NCI-H187 treated with DMSO at 0.1 percent for 48 hours (cell line): Measurements from ENCODE around the gene SLC6A13.
"Not testable (repeated sequence)": the region's sequence is repeated elsewhere in the genome, so short reads cannot be mapped to it uniquely, and the experiment has no call there.

Experiments
- DNase-seq: peaks from one replicate; lab custom pipeline; 2025; lab: John Stamatoyannopoulos, UW

SLC6A13 gene

GRCh38 chr12:264269-264668 lies 1.6 kb upstream of the SLC6A13 start:
- DNase-seq = no peak

GRCh38 chr12:263574-263973 lies 938 bp upstream of the SLC6A13 start:
- DNase-seq = no peak

- DNase-seq = no peak
Measured at GRCh38 chr12:262113-262512, 523 bp downstream of the SLC6A13 start.

- no peak for DNase-seq
Measured at GRCh38 chr12:257521-258321, 4.9 kb downstream of the SLC6A13 start.

- no peak for DNase-seq
Measured at GRCh38 chr12:256958-257357, 5.7 kb downstream of the SLC6A13 start.

GRCh38 chr12:256225-256624 lies 6.4 kb downstream of the SLC6A13 start:
- DNase-seq = no peak

- DNase-seq = no peak
Measured at GRCh38 chr12:254912-255311, 7.7 kb downstream of the SLC6A13 start.

- DNase-seq = no peak
Measured at GRCh38 chr12:254039-254438, 8.6 kb downstream of the SLC6A13 start.

GRCh38 chr12:253116-253831 lies 9.4 kb downstream of the SLC6A13 start:
- peak; percentile 21 for DNase-seq

GRCh38 chr12:252636-253035 lies 10.0 kb downstream of the SLC6A13 start:
- no peak for DNase-seq

GRCh38 chr12:247271-247670 lies 15.4 kb downstream of the SLC6A13 start:
- DNase-seq = no peak

- no peak for DNase-seq
Measured at GRCh38 chr12:243381-243780, 19.3 kb downstream of the SLC6A13 start.

- DNase-seq = no peak
Measured at GRCh38 chr12:242496-242895, 20.1 kb downstream of the SLC6A13 start.

- no peak for DNase-seq
Measured at GRCh38 chr12:241266-241665, 21.4 kb downstream of the SLC6A13 start.

- DNase-seq = no peak
Measured at GRCh38 chr12:240566-240965, 22.1 kb downstream of the SLC6A13 start.

GRCh38 chr12:238736-239398 lies 23.8 kb downstream of the SLC6A13 start:
- DNase-seq = no peak

GRCh38 chr12:238116-238515 lies 24.5 kb downstream of the SLC6A13 start:
- no peak for DNase-seq

- no peak for DNase-seq
Measured at GRCh38 chr12:237026-237815, 25.4 kb downstream of the SLC6A13 start.

GRCh38 chr12:236445-236844 lies 26.2 kb downstream of the SLC6A13 start:
- no peak for DNase-seq

- DNase-seq = not testable (repeated sequence)
Measured at GRCh38 chr12:235967-236366, 26.7 kb downstream of the SLC6A13 start.

- no peak for DNase-seq
Measured at GRCh38 chr12:234891-235415, 27.7 kb downstream of the SLC6A13 start.

GRCh38 chr12:234019-234418 lies 28.6 kb downstream of the SLC6A13 start:
- DNase-seq = no peak
